Right atrium auricular region (tissue), 2 donors: ENCODE results near the gene ZFC3H1. TPM values are rescaled to one million over a fixed set of nuclear protein-coding genes. Genes with fewer than 3 reads are reported as not detected.

Experiments used
- DNase-seq: peaks from one replicate; pipeline ENCODE4 v3.0.0-alpha.2; 2019; ENCODE audit warnings: low spot score
- H3K27ac ChIP-seq, 2 donors: fragments of 200-600 bp; sonication (generic); 1 replicate in 1 of 2; 2 replicates in 1 of 2; pipeline ENCODE4 v1.5.1; 2016 to 2019
- H3K27me3 ChIP-seq, 2 donors: fragments of 200-600 bp; sonication (generic); one replicate each; pipeline versions ENCODE4 v1.5.1 to v1.6.0; 2017 to 2019
- H3K36me3 ChIP-seq: fragments of 200-600 bp; sonication (generic); one replicate; pipeline ENCODE4 v1.5.1; 2016
- H3K4me1 ChIP-seq, 2 donors: fragments of 200-600 bp; sonication (generic); one replicate each; pipeline versions ENCODE4 v1.5.1 to v1.6.0; 2017 to 2019
- H3K4me3 ChIP-seq, 2 donors: fragments of 200-600 bp; sonication (generic); 1 replicate in 1 of 2; 2 replicates in 1 of 2; pipeline ENCODE4 v1.5.1; 2017 to 2019; ENCODE audit warnings: mild to moderate bottlenecking in 1 of 2, moderate library complexity in 1 of 2
- H3K9me3 ChIP-seq, 2 donors: fragments of 200-600 bp; sonication (generic); one replicate each; pipeline ENCODE4 v1.5.1; 2019
- CTCF ChIP-seq, 2 donors: fragments of 200-600 bp; sonication (generic); IDR thresholded peaks; one replicate each; pipeline ENCODE4 v1.5.1; 2019; ENCODE audit warnings: antibody characterized with exemption in 2 of 2
- total RNA-seq, 2 donors: library from RNA; depleted of rRNA; stranded (reverse); fragments of >200 nt; gene quantifications; one replicate each; pipeline ENCODE4 v1.1.0, GENCODE V29; 2016

The ZFC3H1 gene
- total RNA-seq, 2 donors from 2014 or later = 19.5 to 22.8 TPM

DNA sequence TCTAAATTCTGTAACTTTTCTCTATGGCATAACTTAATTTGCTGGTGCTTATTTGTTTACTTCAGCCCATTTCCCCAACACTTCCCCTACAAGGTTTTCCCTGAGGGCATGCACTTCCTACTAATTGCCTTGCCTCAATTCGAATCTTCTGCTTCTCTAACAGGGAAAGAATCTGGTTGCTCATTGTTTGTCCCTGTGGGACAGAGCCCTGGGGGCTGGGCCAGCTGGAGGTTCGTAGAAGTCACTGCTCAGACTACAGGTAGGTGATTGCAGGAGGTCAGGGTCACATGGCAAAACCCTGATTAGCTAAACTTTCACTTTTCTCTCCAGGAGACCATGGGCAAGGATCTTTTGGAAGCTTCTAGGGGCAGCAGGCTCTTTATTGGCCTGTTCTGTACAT, 72.0 kb downstream of the ZFC3H1 start:
- Histone ChIP-seq H3K27ac (no peak overlapping the region), H3K4me1 (no peaks in the 10 kb centered on the region), H3K4me3 (no peak overlapping the region), H3K9me3 (no peaks in the 10 kb centered on the region), H3K36me3 (no peaks in the 10 kb centered on the region), H3K27me3 (no peaks in the 10 kb centered on the region)
- TF ChIP-seq CTCF (IDR thresholded peaks at IDR 0.05) = no peak
- DNase-seq = no peak

DNA sequence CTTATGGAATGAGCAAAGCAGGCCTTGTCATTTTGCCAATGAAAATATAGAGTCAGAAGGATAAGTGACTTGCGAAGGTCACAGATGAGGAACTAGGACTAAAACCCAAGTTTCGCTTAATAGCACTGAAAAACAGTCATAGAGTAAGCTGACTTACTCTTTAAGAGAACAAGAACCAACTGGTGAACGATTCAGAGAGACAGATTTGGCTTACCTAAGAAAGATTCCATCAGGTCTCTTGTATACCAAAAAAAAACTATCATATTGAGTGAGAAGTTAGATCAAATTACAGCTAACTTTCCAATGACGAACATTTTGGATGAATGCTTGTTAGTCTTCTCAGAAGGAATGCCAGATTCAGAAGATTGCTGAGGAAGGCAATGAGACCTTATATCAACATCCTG, 74.2 kb downstream of the ZFC3H1 start:
- Histone ChIP-seq H3K4me3 (no peak overlapping the region), H3K27me3 (no peaks in the 10 kb centered on the region), H3K36me3 (no peaks in the 10 kb centered on the region), H3K9me3 (no peaks in the 10 kb centered on the region), H3K4me1 (no peaks in the 10 kb centered on the region), H3K27ac (no peak overlapping the region)
- no peak for DNase-seq
- TF ChIP-seq CTCF (IDR thresholded peaks at IDR 0.05) = no peak

- H3K36me3 ChIP-seq = no peaks in the 10 kb centered on the region
- no peaks in the 10 kb centered on the region for H3K27me3 ChIP-seq
- H3K4me3 ChIP-seq = no peak overlapping the region
- H3K4me1 ChIP-seq = no peaks in the 10 kb centered on the region
- H3K27ac ChIP-seq = no peak overlapping the region
- no peak for TF ChIP-seq CTCF (IDR thresholded peaks at IDR 0.05)
- no peaks in the 10 kb centered on the region for H3K9me3 ChIP-seq
- DNase-seq = no peak
These were observed 76.6 kb downstream of the ZFC3H1 start for GRCh38 chr12:71587012-71587411.

DNA sequence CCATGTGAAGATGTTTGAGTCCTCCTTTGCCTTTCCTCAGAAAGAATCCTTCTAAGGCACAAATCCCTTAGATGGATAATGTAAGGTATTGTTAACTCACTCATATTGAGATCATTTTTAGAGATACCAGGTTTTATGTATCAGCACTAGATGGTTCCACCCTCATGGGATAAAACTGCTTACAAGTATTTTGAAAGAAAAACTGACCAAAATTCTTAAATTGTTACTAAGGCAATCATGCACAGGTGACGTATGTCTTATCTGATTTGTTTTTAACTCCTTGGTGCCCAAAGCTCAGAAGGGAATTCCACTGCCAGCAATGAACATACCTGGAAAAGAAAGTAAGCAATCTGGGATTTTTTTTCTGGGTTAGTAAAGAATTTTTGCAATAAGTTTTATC, 78.4 kb downstream of the ZFC3H1 start:
- no peak overlapping the region for H3K27ac ChIP-seq
- H3K27me3 ChIP-seq = no peaks in the 10 kb centered on the region
- no peaks in the 10 kb centered on the region for H3K36me3 ChIP-seq
- no peak for DNase-seq
- no peak overlapping the region for H3K4me3 ChIP-seq
- H3K4me1 ChIP-seq = no peaks in the 10 kb centered on the region
- no peaks in the 10 kb centered on the region for H3K9me3 ChIP-seq
- no peak for TF ChIP-seq CTCF (IDR thresholded peaks at IDR 0.05)

DNA sequence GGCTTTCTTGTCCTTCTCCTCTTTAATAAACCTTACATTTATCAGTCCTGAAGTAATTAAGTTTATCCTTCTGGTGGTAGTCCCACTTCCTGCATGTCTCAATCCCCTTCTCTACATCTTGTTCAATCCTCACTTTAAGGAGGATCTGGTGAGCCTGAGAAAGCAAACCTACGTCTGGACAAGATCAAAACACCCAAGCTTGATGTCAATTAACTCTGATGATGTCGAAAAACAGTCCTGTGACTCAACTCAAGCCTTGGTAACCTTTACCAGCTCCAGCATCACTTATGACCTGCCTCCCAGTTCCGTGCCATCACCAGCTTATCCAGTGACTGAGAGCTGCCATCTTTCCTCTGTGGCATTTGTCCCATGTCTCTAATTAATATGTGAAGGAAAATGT, 79.3 kb downstream of the ZFC3H1 start:
- no peak for TF ChIP-seq CTCF (IDR thresholded peaks at IDR 0.05)
- H3K27me3 ChIP-seq = no peaks in the 10 kb centered on the region
- H3K4me1 ChIP-seq = no peaks in the 10 kb centered on the region
- no peak for DNase-seq
- no peak overlapping the region for H3K27ac ChIP-seq
- H3K9me3 ChIP-seq = no peaks in the 10 kb centered on the region
- H3K4me3 ChIP-seq = no peak overlapping the region
- H3K36me3 ChIP-seq = no peaks in the 10 kb centered on the region

GRCh38 chr12:71582925-71583324, 80.7 kb downstream of the ZFC3H1 start:
- Histone ChIP-seq H3K4me3 (no peak overlapping the region), H3K27me3 (no peaks in the 10 kb centered on the region), H3K27ac (no peak overlapping the region), H3K9me3 (no peaks in the 10 kb centered on the region), H3K36me3 (no peaks in the 10 kb centered on the region), H3K4me1 (no peaks in the 10 kb centered on the region)
- no peak for DNase-seq
- no peak for TF ChIP-seq CTCF (IDR thresholded peaks at IDR 0.05)
